Activated CD8-positive, alpha-beta T cell treated with anti-CD3 and anti-CD28 coated beads, Interleukin-2, amount 10 ng/mL, durations not matched to agents 7 days and 5 days (primary cell): ENCODE results near the gene C5. TPM values are rescaled to one million over a fixed set of nuclear protein-coding genes. Genes with fewer than 3 reads are reported as not detected.

Experiments used
- ATAC-seq: fragments of 150-1000 bp; cut with Tn5 transposase; one replicate; pipeline ENCODE4 v1.10.0; 2021; ENCODE audit warnings: moderate library complexity
- CTCF ChIA-PET: fragments of 350-600 bp; sonication (Branson Sonifier 250); formaldehyde crosslinking; loops from one replicate; lab custom pipeline; 2021; ENCODE audit warnings: antibody characterized with exemption; lab: Charles Lee
- POLR2A ChIA-PET: fragments of 350-600 bp; sonication (Branson Sonifier 250); formaldehyde crosslinking; loops from one replicate; lab custom pipeline; 2021; ENCODE audit warnings: antibody characterized with exemption; lab: Charles Lee
- DNase-seq: peaks from one replicate; pipeline ENCODE4 v3.0.0-alpha.2; 2020
- H3K27ac Mint-ChIP-seq: one replicate; pipeline ENCODE4 v1.8.0; 2021; ENCODE audit warnings: mild to moderate bottlenecking, mixed read lengths
- H3K27me3 Mint-ChIP-seq: one replicate; pipeline ENCODE4 v1.8.0; 2021; ENCODE audit warnings: low read depth, mixed read lengths
- H3K36me3 Mint-ChIP-seq: one replicate; pipeline ENCODE4 v1.8.0; 2021; ENCODE audit warnings: low read depth, mixed read lengths
- H3K4me1 Mint-ChIP-seq: one replicate; pipeline ENCODE4 v1.8.0; 2021; ENCODE audit warnings: low read depth, mixed read lengths
- H3K4me3 Mint-ChIP-seq: one replicate; pipeline ENCODE4 v1.8.0; 2021; ENCODE audit warnings: mild to moderate bottlenecking, mixed read lengths
- H3K9me3 Mint-ChIP-seq: one replicate; pipeline ENCODE4 v1.8.0; 2022; ENCODE audit warnings: mixed read lengths; ENCODE audit not compliant: insufficient read depth
- total RNA-seq, 2 experiments: library from RNA; stranded (reverse); gene quantifications; one replicate each; pipeline ENCODE4 v1.2.3, GENCODE V29; 2021

C5 gene
- total RNA-seq, 2 experiments from 2014 or later = 1.3 to 2.3 TPM

DNA sequence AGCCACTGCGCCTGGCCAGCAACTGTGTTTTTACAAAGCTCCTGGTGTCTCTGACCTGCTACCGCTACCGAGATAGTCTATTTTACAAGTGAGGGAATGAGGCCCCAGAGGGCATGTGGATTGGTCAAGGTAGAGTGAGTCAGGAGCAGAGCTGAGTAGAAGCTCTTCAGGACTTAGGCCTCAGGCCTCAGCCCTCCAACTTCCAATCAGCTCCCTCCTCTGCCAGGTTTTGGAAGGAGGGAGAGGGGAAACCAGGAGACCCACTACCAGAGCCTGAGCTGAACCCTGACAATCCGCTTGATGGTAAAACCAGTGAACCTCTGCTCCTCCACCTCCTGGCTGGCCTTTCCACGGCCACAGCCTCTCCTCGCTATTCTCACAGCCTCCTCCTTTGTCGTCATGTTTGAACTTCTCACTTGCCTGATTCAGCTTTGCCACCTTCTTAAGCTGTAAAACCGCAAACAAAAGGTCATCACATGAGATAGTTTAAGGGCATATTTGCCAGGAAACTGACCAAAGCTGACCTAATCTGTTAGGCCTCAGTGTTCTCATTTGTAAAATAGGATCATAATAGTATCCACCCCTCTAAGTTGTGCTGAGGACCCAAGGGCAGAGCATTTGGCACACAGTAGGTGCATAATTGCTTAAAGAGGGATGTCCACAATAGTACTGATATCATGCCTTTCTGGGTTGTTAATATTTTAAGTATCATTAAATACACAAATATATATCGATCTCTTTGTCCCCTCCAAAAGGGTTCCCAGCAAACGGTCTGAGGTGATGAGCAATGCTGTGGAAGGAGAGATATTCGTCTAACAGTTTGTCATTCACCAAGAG lies 125.2 kb downstream of the C5 start:
- Mint-ChIP-seq H3K4me1 (peaks cover 87% of the 10 kb centered on the region), H3K27me3 (no peaks in the 10 kb centered on the region)
- peak; percentile 36 for DNase-seq

DNA sequence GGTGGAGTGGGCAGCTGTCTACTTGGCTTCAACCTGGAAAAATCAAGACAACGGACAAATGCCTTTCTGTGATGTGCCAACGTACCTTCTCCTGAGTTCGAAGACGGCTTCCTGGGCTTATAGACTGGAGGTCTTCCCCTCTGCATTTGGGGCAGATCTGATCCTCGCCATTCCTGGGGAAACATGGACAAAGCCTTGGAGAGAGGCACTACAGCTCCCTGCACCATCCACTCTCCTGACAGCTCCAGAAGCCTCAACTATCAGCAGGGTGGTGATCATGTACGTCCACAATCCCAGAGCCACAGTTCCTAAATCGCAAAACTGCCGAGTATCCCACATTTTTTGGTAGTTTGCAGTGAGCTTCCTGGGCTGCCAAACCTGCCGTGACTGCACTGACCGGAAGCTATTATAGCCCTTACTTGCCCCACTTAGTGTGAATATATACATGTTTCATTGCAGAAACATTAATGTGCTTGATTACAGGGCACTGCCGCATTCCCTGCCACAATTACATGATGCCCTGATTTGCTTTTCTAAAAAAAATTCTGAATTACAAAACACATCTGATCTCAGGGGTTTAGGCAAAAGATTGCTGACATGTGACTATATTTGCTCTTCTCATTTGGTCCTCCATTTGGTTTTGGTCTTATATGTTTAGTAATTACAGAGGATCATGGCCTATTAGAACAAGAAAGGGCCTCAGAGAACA lies 126.3 kb downstream of the C5 start:
- peak overlapping the region; percentile 90 for H3K4me3 Mint-ChIP-seq
- DNase-seq (peak; percentile 20), ATAC-seq (no peak)
- no peaks in the 10 kb centered on the region for H3K9me3 Mint-ChIP-seq
- H3K27me3 Mint-ChIP-seq = no peaks in the 10 kb centered on the region
- CTCF ChIA-PET = interaction anchor here (0.7 to 4.9 kb wide), 11 partner anchors 8 to 55 kb away, joined by 3 to 23 read pairs (median 6); partner anchors contain the start of gene PHF19
- H3K4me1 Mint-ChIP-seq = peaks cover 90% of the 10 kb centered on the region
- H3K36me3 Mint-ChIP-seq = peaks cover 86% of the 10 kb centered on the region
- H3K27ac Mint-ChIP-seq = peak overlapping the region; percentile 95
- POLR2A ChIA-PET = interaction anchor here (0.7 to 15.6 kb wide), 8 partner anchors 9 to 212 kb away, joined by 3 to 344 read pairs (median 30); partner anchors contain the start of gene PHF19

More for the DNA sequence above, 125.2 kb downstream of the C5 start:
- no peaks in the 10 kb centered on the region for H3K9me3 Mint-ChIP-seq
- ATAC-seq = no peak
- peak overlapping the region; percentile 95 for H3K27ac Mint-ChIP-seq
- ChIA-PET POLR2A (interaction anchor here (0.6 to 15.6 kb wide), 14 partner anchors 8 to 213 kb away, joined by 3 to 344 read pairs (median 6); partner anchors contain the start of gene PHF19), CTCF (interaction anchor here (0.8 to 4.9 kb wide), 10 partner anchors 8 to 56 kb away, joined by 3 to 26 read pairs (median 8); partner anchors contain the start of gene PHF19)
- peak overlapping the region; percentile 90 for H3K4me3 Mint-ChIP-seq
- peaks cover 75% of the 10 kb centered on the region for H3K36me3 Mint-ChIP-seq

DNA sequence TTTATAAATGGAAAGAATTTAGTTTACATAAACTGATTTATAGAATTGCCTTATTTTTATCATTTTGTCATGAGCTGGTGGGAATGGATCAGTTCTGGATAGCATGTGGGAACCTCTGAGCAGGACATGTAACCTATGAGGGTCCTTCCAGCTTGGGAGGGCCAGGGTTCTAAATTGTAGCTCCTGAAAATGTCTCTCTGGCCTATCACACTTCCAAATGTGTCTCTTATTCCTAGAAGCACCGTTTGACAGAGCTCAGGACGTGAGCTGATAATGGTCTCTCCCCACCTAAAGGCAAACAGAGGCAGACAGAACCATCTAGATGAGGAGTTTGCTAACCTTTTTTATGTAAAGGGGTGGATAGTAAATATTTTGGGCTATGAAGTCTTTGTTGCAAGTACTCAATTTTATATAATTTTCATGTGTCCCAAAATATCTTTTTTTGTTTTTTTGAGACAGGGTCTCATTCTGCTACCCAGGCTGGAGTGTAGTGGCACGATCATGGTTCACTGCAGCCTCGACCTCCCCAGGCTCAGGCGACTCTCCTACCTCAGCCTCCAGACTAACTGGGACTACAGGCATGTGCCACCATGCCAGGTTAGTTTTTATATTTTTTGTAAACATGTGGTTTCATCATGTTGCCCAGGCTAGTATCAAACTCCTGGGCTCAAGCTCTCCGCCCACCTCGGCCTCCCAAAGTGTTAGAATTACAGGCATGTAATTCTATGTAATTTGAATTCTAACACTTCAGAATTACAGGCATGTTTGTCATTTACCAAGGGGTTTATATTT lies 127.5 kb downstream of the C5 start:
- Mint-ChIP-seq H3K27me3 (no peaks in the 10 kb centered on the region), H3K4me1 (peaks cover 91% of the 10 kb centered on the region), H3K4me3 (peak overlapping the region; percentile 90), H3K27ac (peak overlapping the region; percentile 95), H3K9me3 (peaks cover 2% of the 10 kb centered on the region), H3K36me3 (peaks cover 88% of the 10 kb centered on the region)
- ChIA-PET CTCF (interaction anchor here (0.6 to 4.9 kb wide), 9 partner anchors 9 to 54 kb away, joined by 3 to 20 read pairs (median 7); no protein-coding TSS in a partner anchor), POLR2A (interaction anchor here (0.8 to 15.6 kb wide), 8 partner anchors 8 to 50 kb away, joined by 4 to 344 read pairs (median 10); partner anchors contain the start of gene PHF19)
- DNase-seq (no peak), ATAC-seq (no peak)

DNA sequence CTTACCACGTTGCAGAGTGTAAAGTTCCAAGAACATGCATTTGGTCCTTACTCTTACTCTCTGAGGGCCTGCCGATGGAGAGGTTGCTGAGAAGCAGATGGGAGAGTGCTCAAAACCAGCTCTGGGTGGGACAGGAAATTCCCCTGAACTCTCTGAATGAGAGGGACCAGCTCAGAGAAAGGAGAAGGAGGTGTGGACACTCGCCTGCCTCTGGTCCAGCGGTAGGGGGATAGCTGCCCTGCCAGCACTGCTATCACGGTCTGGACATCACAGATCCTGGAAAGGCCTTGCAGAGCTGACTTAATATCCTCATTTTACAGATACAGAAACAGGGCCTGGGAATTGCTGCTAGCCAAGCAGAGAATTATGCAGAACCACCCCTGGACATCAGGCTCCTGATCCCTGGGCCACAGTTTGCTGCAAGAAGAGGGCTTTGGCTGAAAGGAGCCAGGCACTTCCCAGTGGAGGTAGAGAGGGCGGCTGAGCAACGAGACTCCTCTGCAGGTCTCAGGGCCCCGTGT lies 128.4 kb downstream of the C5 start:
- H3K36me3 Mint-ChIP-seq = peaks cover 97% of the 10 kb centered on the region
- ATAC-seq = no peak
- no peak for DNase-seq
- POLR2A ChIA-PET = interaction anchor here (1.0 to 15.6 kb wide), 6 partner anchors 9 to 49 kb away, joined by 3 to 344 read pairs (median 59); partner anchors contain the start of gene PHF19
- CTCF ChIA-PET = interaction anchor here (1.1 to 2.8 kb wide), 9 partner anchors 10 to 60 kb away, joined by 4 to 14 read pairs (median 7); no protein-coding TSS in a partner anchor
- peak overlapping the region; percentile 95 for H3K27ac Mint-ChIP-seq
- H3K9me3 Mint-ChIP-seq = peaks cover 5% of the 10 kb centered on the region
- H3K4me3 Mint-ChIP-seq = peak overlapping the region; percentile 90
- peaks cover 91% of the 10 kb centered on the region for H3K4me1 Mint-ChIP-seq
- no peaks in the 10 kb centered on the region for H3K27me3 Mint-ChIP-seq

DNA sequence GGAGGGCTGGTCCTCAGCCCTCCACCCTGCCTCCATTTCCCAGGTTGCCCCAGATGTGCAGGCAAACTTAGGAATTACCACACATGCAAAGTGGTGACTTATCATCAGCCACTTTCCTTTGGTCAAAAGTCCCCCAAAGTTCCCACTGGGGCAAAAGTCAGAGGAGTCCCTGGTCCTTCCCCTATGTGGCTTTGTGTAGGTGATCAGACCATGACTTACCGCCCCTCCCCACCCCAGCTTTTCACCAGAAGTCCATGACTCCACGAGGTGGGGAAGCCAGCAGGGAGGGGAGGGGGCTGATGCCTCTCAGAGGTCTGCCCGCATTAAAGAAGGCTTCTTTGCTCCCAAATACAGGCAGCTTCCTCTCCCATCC lies 129.3 kb downstream of the C5 start:
- Mint-ChIP-seq H3K27me3 (no peaks in the 10 kb centered on the region), H3K9me3 (peaks cover 5% of the 10 kb centered on the region), H3K4me3 (peak overlapping the region; percentile 90), H3K27ac (peak overlapping the region; percentile 95), H3K4me1 (peaks cover 93% of the 10 kb centered on the region), H3K36me3 (peaks cover 97% of the 10 kb centered on the region)
- CTCF ChIA-PET = interaction anchor here (1.0 to 2.8 kb wide), 7 partner anchors 8 to 61 kb away, joined by 4 to 14 read pairs (median 7); no protein-coding TSS in a partner anchor
- ATAC-seq = no peak
- DNase-seq = no peak
- POLR2A ChIA-PET = interaction anchor here (0.5 to 15.6 kb wide), 7 partner anchors 8 to 193 kb away, joined by 3 to 344 read pairs (median 3); partner anchors contain the start of gene PHF19

DNA sequence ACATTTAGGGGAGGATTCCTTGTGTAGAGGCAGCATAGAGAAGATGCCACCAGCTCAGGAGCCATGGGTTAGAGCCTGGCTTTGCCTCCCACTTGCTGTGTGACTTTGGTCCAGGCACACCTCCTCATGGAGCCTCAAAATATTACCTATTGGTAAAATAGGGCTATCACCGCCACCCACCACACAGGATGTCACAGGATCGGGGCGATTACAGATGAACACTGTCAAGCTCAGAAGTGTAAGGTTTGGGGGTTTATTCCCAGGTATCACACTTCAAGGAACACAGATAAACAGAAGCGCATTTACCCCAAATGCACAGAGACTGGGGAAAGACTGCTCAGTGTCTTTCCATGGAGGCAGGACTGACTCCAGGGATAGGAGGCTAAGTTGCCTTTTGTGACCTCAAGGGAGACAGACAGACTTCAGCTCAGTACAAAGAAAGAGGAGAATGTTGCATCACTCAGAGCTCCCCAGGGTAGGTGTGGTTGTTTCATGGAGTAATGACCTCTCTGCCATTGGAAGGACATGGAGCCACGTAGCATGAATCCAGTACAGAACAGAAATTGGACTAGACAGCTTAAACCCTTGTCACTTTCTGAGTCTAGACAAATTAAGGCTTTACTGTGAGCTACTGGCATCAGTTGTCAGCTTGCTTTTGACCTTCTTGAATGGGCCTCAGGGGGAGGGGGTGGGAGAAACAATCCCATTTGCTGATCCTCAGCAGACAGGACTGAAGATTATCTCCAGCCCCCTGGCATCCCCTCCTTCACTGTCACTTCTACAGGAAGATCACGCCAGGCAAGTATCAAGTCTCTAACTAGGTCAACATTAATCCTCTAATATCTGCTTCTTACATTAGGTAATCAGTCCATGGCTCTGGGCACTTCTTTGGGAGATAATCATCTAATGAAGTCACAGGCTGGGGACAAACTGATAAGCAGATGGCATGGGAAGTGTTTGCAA lies 130.0 kb downstream of the C5 start:
- Mint-ChIP-seq H3K27me3 (no peaks in the 10 kb centered on the region), H3K27ac (peak overlapping the region; percentile 95), H3K4me1 (peaks cover 94% of the 10 kb centered on the region), H3K4me3 (peak overlapping the region; percentile 90), H3K9me3 (peaks cover 5% of the 10 kb centered on the region), H3K36me3 (peaks cover 94% of the 10 kb centered on the region)
- CTCF ChIA-PET = interaction anchor here (0.7 to 2.8 kb wide), 12 partner anchors 9 to 74 kb away, joined by 3 to 9 read pairs (median 4); no protein-coding TSS in a partner anchor
- no peak for DNase-seq
- POLR2A ChIA-PET = interaction anchor here (0.5 to 15.6 kb wide), 13 partner anchors 9 to 194 kb away, joined by 3 to 344 read pairs (median 3); partner anchors contain the start of genes FBXW2 and PHF19
- ATAC-seq = peak; percentile 21

DNA sequence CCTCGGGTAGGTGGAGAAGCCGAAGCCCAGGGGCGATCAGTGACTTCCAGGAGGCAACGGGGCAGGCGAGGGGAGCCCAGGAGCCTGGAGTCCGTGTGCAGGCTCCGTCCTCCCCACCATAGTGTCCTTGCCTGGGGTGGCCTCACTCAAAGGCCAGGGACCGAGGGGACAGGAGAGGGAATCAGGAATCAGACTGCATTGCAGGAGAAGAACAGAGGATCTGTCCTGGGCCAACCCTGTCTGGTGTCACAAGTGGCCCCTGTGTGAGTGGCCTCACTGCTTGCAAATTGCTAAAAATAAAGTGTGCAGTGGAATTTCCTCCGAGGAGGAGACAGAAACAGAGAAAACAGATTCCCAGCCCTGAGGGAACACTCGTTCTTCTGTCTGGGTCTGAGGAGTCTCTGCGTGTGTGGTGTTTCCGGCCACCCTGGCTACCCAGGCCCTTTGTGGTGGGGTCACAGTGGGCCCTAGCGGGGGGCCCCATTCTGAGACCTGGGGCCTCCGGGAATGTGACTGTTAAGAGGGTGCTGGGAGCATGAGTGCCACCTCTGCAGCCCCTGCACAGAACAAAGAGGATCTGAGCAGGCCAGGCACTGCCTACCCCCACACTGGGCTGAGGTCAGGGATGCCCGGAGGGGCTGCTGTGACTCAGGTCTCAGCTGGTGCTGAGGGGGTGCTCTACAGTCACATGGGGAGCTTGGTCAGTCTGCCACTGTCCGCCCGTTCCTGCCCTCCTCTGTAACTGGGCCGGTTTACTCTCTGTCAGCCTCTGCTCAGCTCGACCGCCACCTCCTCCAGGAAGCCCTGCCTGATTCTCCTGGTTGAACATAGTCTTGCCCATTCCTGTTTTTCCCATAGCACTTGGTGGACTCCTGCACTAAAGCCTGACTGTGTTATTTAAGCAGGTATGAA lies 130.9 kb downstream of the C5 start:
- DNase-seq (no peak), ATAC-seq (no peak)
- no peaks in the 10 kb centered on the region for H3K27me3 Mint-ChIP-seq
- ChIA-PET POLR2A (interaction anchor here (0.6 to 15.6 kb wide), 9 partner anchors 8 to 126 kb away, joined by 3 to 344 read pairs (median 6); partner anchors contain the start of genes FBXW2 and PHF19), CTCF (interaction anchor here (0.8 to 2.6 kb wide), 8 partner anchors 12 to 73 kb away, joined by 3 to 9 read pairs (median 4); no protein-coding TSS in a partner anchor)
- H3K9me3 Mint-ChIP-seq = peaks cover 5% of the 10 kb centered on the region
- peaks cover 93% of the 10 kb centered on the region for H3K36me3 Mint-ChIP-seq
- H3K27ac Mint-ChIP-seq = peak overlapping the region; percentile 95
- peaks cover 95% of the 10 kb centered on the region for H3K4me1 Mint-ChIP-seq
- H3K4me3 Mint-ChIP-seq = peak overlapping the region; percentile 90

DNA sequence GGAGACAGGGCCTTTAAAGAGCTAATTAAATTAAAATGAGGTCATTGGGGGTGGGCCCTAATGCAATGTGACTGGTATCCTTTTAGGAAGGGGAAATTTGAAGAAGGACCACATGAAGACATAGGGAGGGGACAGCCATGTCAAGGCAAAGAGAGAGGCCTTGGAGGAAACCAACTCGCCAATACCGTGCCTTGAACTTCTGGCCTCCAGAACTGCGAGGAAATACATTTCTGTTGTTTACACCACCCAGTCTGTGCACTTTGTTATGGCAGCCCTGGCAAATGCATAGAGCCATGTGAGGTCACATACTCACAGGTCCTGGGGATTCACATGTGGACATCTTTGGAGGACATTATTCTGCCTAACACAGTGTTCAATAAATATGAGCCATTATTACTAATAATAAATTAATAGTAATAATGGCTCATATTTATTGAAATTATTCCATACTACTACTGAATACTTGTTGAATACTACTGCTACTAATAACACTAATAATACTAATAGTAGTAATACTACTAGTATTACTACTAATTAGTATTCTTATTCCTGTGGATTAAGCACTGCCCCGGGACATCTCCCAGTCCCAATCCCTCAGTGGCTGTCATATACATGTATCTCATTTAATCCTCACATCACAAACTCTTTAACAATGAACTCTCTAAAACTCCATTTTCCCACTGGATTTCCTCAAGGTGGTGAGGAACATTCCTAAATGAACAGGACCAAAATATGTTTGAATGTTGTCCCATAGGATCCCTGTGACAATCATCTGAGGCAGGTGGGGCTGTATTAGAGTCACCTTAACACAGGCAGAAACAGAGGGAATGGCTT lies 131.9 kb downstream of the C5 start:
- H3K27ac Mint-ChIP-seq = peak overlapping the region; percentile 82
- CTCF ChIA-PET = interaction anchor here (0.7 kb wide), 1 partner anchor 10 kb away, joined by 4 read pairs; no protein-coding TSS in a partner anchor
- H3K4me1 Mint-ChIP-seq = peaks cover 90% of the 10 kb centered on the region
- no peak for ATAC-seq
- peak overlapping the region; percentile 36 for H3K4me3 Mint-ChIP-seq
- DNase-seq = no peak
- POLR2A ChIA-PET = interaction anchor here (1.8 to 12.2 kb wide), 6 partner anchors 9 to 41 kb away, joined by 6 to 205 read pairs (median 24); partner anchors contain the start of genes PHF19 and TRAF1
- peaks cover 5% of the 10 kb centered on the region for H3K9me3 Mint-ChIP-seq
- H3K36me3 Mint-ChIP-seq = peaks cover 93% of the 10 kb centered on the region
- no peaks in the 10 kb centered on the region for H3K27me3 Mint-ChIP-seq
